Measurements from ENCODE around the gene FAM20B. TPM values are rescaled to one million over a fixed set of nuclear protein-coding genes. Genes with fewer than 3 reads are reported as not detected.

The FAM20B gene, protein sequence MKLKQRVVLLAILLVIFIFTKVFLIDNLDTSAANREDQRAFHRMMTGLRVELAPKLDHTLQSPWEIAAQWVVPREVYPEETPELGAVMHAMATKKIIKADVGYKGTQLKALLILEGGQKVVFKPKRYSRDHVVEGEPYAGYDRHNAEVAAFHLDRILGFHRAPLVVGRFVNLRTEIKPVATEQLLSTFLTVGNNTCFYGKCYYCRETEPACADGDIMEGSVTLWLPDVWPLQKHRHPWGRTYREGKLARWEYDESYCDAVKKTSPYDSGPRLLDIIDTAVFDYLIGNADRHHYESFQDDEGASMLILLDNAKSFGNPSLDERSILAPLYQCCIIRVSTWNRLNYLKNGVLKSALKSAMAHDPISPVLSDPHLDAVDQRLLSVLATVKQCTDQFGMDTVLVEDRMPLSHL
- total RNA-seq, result 44.2 and 46.0 TPM in 2 replicates

DNA sequence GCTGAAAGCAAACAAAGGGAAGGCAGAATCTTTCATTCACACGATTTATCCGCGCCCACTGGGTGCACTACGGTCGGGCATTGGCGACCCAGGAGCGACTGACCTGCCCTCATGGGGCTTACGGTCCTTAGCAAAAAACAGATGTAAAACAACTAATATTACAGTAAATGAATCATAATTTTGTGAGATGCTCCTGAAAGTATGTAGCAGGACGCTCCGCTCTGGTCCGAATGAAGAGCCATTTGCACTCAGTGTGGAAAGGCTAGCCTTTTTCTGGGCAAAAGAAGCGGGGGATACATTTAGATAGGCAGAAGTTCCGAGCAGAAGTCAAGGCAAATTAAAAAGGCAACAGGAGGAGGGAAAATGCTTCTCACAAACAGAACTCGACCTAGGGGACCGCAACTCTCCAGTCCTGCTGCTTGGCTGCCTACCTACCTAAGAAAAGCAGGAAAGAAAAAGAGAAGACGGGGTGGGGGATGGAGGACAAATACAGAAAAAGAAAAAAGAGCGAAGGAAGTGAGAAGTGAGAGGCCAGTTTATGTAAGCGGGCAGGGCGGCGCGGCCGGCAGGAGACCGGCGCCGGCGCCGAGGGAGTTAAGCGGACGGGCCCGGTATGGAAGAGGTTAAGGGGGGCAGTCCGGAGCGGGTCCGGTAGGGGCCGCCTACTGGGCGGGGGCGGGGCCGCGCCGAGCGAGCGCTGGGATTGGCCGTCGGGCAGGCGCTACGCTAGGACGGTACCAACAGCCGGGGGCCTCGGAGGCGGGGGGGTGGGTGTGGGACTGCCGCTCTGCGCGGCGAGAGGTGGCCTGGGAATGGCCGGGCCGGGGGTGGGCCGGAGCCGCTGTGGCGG is at the start of gene FAM20B:
Gene FAM20B, plus strand, starts transcription at position 770 of the 850 bp plus-strand sequence. CDS start 17,954 bp downstream, outside the sequence.

DNA sequence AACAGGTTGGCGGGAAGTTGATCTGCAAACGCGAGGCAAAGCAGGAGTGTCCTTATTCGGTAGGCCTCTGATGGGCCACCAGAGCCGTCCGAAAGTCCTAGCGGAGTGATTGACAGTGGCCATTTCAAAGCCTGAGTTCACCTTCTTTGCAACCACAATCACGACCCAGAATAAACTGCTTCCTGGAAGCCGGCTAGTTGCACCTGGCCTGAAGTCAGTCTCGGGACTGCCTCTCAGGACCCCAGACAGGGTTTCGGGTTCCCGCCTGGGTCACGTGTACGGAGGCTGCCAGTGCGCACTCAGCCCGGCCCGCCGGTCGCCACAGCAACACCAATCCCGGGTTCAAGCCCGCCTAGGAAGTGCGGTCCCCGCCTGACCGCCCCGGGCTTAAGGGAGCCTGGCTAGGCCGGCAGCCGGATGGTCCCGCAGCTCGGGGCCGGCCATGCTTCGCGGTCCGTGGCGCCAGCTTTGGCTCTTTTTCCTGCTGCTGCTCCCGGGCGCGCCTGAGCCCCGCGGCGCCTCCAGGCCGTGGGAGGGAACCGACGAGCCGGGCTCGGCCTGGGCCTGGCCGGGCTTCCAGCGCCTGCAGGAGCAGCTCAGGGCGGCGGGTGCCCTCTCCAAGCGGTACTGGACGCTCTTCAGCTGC is 56.1 kb downstream of the FAM20B start, which contains the start of gene TOR3A:
Gene TOR3A, plus strand, starts transcription at position 384 of the 646 bp plus-strand sequence. Its CDS starts 59 bp downstream, at position 443.

Other genes starting within 250 kb of the FAM20B start
- 14.1 and 16.4 TPM in 2 replicates for gene ANGPTL1, start 154.8 kb upstream of the FAM20B start, total RNA-seq
- 21.0 and 33.8 TPM in 2 replicates for gene TOR3A, start 56.2 kb downstream of the FAM20B start, total RNA-seq
- 48.9 and 67.8 TPM in 2 replicates for gene ABL2, start 203.8 kb downstream of the FAM20B start, total RNA-seq

Data from aortic smooth muscle cell (primary cell).